ENCODE results near the gene PLCB4.
"Not testable (repeated sequence)": the region's sequence is repeated elsewhere in the genome, so short reads cannot be mapped to it uniquely, and the experiment has no call there.

The PLCB4 gene

GRCh38 chr20:9068841-9069663, at the start of gene PLCB4:
TSS of gene PLCB4 (plus strand) at chr20:9069087. CDS start at chr20:9307815, 238,728 bp downstream.
- DNase-seq (ENCODE audit: low read depth in 2 of 2) = no peak

- no peak for DNase-seq (ENCODE audit: low read depth in 2 of 2)
Observed at GRCh38 chr20:9019833-9020232, 49.1 kb upstream of the PLCB4 start.

GRCh38 chr20:9021216-9021615, 47.7 kb upstream of the PLCB4 start:
- no peak for DNase-seq (ENCODE audit: low read depth in 2 of 2)

GRCh38 chr20:9021699-9022098, 47.2 kb upstream of the PLCB4 start:
- DNase-seq (ENCODE audit: low read depth in 2 of 2) = no peak

- DNase-seq (ENCODE audit: low read depth in 2 of 2) = no peak
Observed at GRCh38 chr20:9022376-9022775, 46.5 kb upstream of the PLCB4 start.

GRCh38 chr20:9024606-9025005, 44.3 kb upstream of the PLCB4 start:
- DNase-seq (ENCODE audit: low read depth in 2 of 2) = no peak

- no peak for DNase-seq (ENCODE audit: low read depth in 2 of 2)
Observed at GRCh38 chr20:9025011-9025410, 43.9 kb upstream of the PLCB4 start.

- no peak for DNase-seq (ENCODE audit: low read depth in 2 of 2)
Observed at GRCh38 chr20:9025643-9026042, 43.2 kb upstream of the PLCB4 start.

- DNase-seq (ENCODE audit: low read depth in 2 of 2) = no peak
Observed at GRCh38 chr20:9027626-9028025, 41.3 kb upstream of the PLCB4 start.

- DNase-seq (ENCODE audit: low read depth in 2 of 2) = no peak
Observed at GRCh38 chr20:9028419-9028818, 40.5 kb upstream of the PLCB4 start.

- DNase-seq (ENCODE audit: low read depth in 2 of 2) = no peak
Observed at GRCh38 chr20:9031991-9032390, 36.9 kb upstream of the PLCB4 start.

- DNase-seq (ENCODE audit: low read depth in 2 of 2) = no peak
Observed at GRCh38 chr20:9032758-9033157, 36.1 kb upstream of the PLCB4 start.

GRCh38 chr20:9035126-9035525, 33.8 kb upstream of the PLCB4 start:
- no peak for DNase-seq (ENCODE audit: low read depth in 2 of 2)

GRCh38 chr20:9036593-9036992, 32.3 kb upstream of the PLCB4 start:
- no peak for DNase-seq (ENCODE audit: low read depth in 2 of 2)

- no peak for DNase-seq (ENCODE audit: low read depth in 2 of 2)
Observed at GRCh38 chr20:9038791-9039535, 29.9 kb upstream of the PLCB4 start.

- DNase-seq (ENCODE audit: low read depth in 2 of 2) = no peak
Observed at GRCh38 chr20:9040863-9041524, 27.9 kb upstream of the PLCB4 start.

- DNase-seq (ENCODE audit: low read depth in 2 of 2) = no peak
Observed at GRCh38 chr20:9043364-9043763, 25.5 kb upstream of the PLCB4 start.

GRCh38 chr20:9047928-9048327, 21.0 kb upstream of the PLCB4 start:
- not testable (repeated sequence) for DNase-seq (ENCODE audit: low read depth in 2 of 2)

GRCh38 chr20:9051508-9051907, 17.4 kb upstream of the PLCB4 start:
- no peak for DNase-seq (ENCODE audit: low read depth in 2 of 2)

GRCh38 chr20:9052136-9052535, 16.8 kb upstream of the PLCB4 start:
- no peak for DNase-seq (ENCODE audit: low read depth in 2 of 2)

- DNase-seq (ENCODE audit: low read depth in 2 of 2) = no peak
Observed at GRCh38 chr20:9053108-9053507, 15.8 kb upstream of the PLCB4 start.

- DNase-seq (ENCODE audit: low read depth in 2 of 2) = no peak
Observed at GRCh38 chr20:9054176-9054575, 14.7 kb upstream of the PLCB4 start.

GRCh38 chr20:9059931-9060330, 9.0 kb upstream of the PLCB4 start:
- DNase-seq (ENCODE audit: low read depth in 2 of 2) = no peak

All from stimulated activated CD4-positive, alpha-beta T cell treated with anti-CD3 and anti-CD28 coated beads, Interleukin-1b, Interleukin-23, amount 100 ng/mL, for 4 hours (primary cell).